ENCODE results near the gene PRSS3.
"Not testable (repeated sequence)": the region's sequence is repeated elsewhere in the genome, so short reads cannot be mapped to it uniquely, and the experiment has no call there.

Gene PRSS3

GRCh38 chr9:33787839-33788238, 7.5 kb upstream of the PRSS3 start:
- DNase-seq = no peak

- not testable (repeated sequence) for DNase-seq
Observed at GRCh38 chr9:33789429-33789828, 5.9 kb upstream of the PRSS3 start.

GRCh38 chr9:33791117-33791516, 4.2 kb upstream of the PRSS3 start:
- no peak for DNase-seq

GRCh38 chr9:33793496-33793895, 1.9 kb upstream of the PRSS3 start:
- not testable (repeated sequence) for DNase-seq

- no peak for DNase-seq
Observed at GRCh38 chr9:33794560-33794959, 801 bp upstream of the PRSS3 start.

- no peak for DNase-seq
Observed at GRCh38 chr9:33795819-33796218, 458 bp downstream of the PRSS3 start.

- DNase-seq = not testable (repeated sequence)
Observed at GRCh38 chr9:33796679-33797078, 1.3 kb downstream of the PRSS3 start.

GRCh38 chr9:33797837-33798236, 2.5 kb downstream of the PRSS3 start:
- DNase-seq = no peak

GRCh38 chr9:33798545-33798944, 3.2 kb downstream of the PRSS3 start:
- no peak for DNase-seq

GRCh38 chr9:33799928-33800704, 4.8 kb downstream of the PRSS3 start:
- DNase-seq = no peak

- peak in 1 of 2 experiments; percentile 17 for DNase-seq
Observed at GRCh38 chr9:33800886-33801285, 5.5 kb downstream of the PRSS3 start.

- not testable (repeated sequence) for DNase-seq
Observed at GRCh38 chr9:33801943-33802500, 6.7 kb downstream of the PRSS3 start.

GRCh38 chr9:33804196-33804595, 8.8 kb downstream of the PRSS3 start:
- DNase-seq = not testable (repeated sequence)

GRCh38 chr9:33807156-33807555, 11.8 kb downstream of the PRSS3 start:
- not testable (repeated sequence) for DNase-seq

GRCh38 chr9:33808979-33809322, 13.6 kb downstream of the PRSS3 start:
- not testable (repeated sequence) for DNase-seq

- no peak for DNase-seq
Observed at GRCh38 chr9:33809506-33809905, 14.1 kb downstream of the PRSS3 start.

GRCh38 chr9:33813712-33814641, 18.6 kb downstream of the PRSS3 start:
- no peak for DNase-seq

- DNase-seq = no peak
Observed at GRCh38 chr9:33815781-33816180, 20.4 kb downstream of the PRSS3 start.

GRCh38 chr9:33816327-33817252, 21.2 kb downstream of the PRSS3 start, which contains the start of gene UBE2R2:
UBE2R2 (plus strand) TSS chr9:33817160; CDS start chr9:33817758, 598 bp downstream.
- DNase-seq = peak; percentile 16 to 32

GRCh38 chr9:33817327-33818166, 22.2 kb downstream of the PRSS3 start:
- no peak for DNase-seq

- no peak for DNase-seq
Observed at GRCh38 chr9:33818167-33818846, 22.9 kb downstream of the PRSS3 start.
